Stimulated activated CD4-positive, alpha-beta T cell treated with anti-CD3 and anti-CD28 coated beads, TNF-alpha, amount 100 ng/mL, for 4 hours (primary cell): ENCODE measurements around the gene CCR5AS.
"Not testable (repeated sequence)": the region's sequence is repeated elsewhere in the genome, so short reads cannot be mapped to it uniquely, and the experiment has no call there.

Experiments
- DNase-seq, 3 experiments: peaks; one replicate each; pipeline ENCODE4 v3.0.0-alpha.2; 2020; ENCODE audit warnings: low read depth in 3 of 3

CCR5AS gene

GRCh38 chr3:46429250-46429649 lies 22.4 kb upstream of the CCR5AS start:
- DNase-seq, result no peak

GRCh38 chr3:46427916-46428833 lies 21.3 kb upstream of the CCR5AS start:
- DNase-seq, result no peak

DNA sequence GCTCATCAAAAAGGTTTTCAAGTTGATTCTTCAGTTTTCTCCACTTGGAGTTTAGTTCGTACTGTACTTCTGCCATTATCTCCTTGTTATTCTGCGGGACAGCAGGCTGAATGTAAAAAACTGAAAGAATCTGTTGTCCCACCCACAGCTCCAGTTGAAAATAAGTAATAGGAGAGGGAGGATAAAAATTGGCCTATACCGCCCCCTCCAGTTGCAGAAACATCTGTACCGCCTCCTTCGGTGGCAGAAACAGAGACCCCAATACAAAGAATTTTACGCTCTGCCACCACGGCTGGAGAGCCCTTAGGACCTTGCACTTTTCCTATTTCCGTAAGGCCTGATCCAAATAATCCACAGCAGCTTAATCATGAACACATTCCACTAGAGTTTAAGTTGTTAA lies 20.5 kb upstream of the CCR5AS start:
- DNase-seq, result not testable (repeated sequence)

DNA sequence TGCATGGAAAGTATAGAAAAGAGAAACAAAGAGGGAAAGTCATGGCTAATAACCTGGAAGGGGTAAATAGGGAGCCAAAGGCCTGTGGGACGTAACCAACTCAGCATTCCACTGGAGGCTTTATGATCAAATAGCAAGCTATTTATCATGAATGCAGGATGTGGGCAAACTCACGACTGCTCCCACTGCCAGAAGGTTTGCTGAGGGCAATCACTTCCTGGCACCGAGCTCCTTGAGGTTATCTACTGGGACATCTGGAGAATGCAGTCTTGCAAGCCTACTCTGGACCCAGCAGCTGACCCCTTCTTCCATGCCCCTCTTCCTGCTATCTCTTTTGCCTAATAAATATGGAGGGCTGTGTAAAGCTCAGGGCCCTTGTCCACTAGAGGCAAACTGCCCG lies 19.6 kb upstream of the CCR5AS start:
- not testable (repeated sequence) for DNase-seq

DNA sequence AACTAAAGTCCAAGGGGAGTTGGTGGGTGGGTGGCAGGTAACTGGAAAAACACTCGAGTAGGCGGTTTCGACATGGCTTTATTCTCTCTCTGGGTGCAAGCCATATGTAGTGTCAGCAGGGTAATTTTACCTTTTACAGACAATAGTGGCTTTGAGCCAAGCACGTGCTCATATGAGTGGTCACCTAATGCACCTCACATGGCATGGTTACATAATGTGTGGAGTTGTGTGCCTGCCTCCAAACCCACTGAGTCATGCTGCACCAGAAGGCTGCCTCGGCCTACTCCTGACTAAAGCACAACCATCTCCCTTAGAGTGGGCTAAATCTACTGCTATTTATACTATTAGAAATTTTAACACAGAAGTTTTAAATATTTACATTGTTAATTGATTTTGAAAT lies 16.7 kb upstream of the CCR5AS start:
- DNase-seq, result no peak

GRCh38 chr3:46422617-46423016 lies 15.8 kb upstream of the CCR5AS start:
- no peak for DNase-seq

GRCh38 chr3:46420931-46421330 lies 14.1 kb upstream of the CCR5AS start:
- no peak for DNase-seq

DNA sequence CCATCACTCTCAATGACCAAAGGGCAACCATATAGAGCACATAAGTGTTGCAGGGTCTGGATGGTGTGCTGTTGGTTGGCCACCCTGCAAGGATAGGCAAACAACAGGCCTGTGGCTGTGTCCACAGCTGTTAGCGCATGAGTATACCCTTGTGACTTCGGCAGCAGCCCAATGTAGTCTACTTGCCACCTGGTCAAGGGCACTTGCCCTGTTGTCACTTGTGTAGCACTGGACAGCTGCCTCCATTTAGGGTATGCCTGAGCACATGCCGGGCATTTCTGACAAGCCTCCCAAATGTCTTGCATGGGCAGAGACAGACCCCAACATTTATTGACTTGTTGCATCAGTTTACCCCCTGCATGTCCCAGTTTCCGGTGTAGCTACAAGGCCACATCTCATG lies 12.9 kb upstream of the CCR5AS start:
- no peak for DNase-seq

DNA sequence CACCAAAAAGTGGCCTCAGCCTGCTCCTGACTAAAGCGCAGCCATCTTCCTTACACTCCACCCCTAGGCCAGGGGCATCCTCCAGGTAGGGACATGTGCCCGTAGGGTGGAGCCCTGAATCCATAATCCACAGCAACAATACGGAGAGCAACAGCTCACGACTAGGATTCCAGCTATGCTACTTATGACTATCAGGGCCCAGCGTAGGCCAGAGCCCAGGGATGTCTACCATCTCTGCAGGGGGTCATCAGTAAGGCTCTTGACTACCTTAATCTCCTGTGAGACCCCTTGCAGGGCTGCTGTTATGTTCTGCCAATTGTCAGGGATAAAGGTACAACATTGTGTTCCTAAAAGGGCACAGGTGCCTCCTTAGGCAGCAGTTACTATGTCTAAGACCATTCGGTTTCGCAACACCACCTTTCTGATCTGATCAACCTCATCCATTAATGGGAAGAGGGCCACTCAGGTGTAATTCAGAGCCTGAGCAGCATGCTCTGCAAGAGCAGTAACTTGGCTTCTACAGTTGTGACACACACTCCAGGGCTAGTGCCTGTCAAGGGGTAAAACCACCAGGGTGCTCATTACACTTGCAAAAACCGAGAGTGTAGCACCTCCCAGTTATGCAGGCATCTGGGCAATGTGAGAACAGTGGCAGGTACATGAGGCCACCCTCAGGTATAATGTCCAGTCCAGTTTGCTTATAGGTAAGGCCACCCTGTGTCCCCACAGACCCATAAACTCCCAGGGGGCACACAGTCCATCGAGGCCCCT lies 11.2 kb upstream of the CCR5AS start:
- no peak for DNase-seq

GRCh38 chr3:46416811-46417510 lies 10.1 kb upstream of the CCR5AS start:
- DNase-seq, result no peak

GRCh38 chr3:46416125-46416810 lies 9.4 kb upstream of the CCR5AS start:
- no peak for DNase-seq

GRCh38 chr3:46414739-46415138 lies 7.9 kb upstream of the CCR5AS start:
- no peak for DNase-seq

GRCh38 chr3:46413951-46414350 lies 7.1 kb upstream of the CCR5AS start:
- no peak for DNase-seq

GRCh38 chr3:46412786-46413298 lies 6.0 kb upstream of the CCR5AS start:
- no peak for DNase-seq

DNA sequence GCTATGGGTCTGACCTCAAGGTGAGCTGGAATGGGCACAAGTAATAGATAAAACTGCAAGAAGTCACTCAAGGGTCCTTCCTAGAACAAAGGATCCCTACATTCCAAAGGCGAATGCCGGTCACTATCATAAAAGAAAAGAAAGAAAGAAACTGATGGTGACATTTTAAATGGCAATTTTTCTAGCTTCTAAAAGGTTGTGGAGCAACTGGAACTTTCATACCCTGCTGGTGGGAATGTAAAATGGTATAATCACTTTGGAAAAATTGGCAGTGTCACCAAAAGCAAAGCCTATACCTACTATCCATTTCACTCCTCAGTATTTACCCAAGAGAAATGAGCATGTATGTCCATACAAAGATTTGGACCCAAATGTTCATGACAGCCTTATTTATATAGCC lies 4.4 kb upstream of the CCR5AS start:
- DNase-seq, result no peak

DNA sequence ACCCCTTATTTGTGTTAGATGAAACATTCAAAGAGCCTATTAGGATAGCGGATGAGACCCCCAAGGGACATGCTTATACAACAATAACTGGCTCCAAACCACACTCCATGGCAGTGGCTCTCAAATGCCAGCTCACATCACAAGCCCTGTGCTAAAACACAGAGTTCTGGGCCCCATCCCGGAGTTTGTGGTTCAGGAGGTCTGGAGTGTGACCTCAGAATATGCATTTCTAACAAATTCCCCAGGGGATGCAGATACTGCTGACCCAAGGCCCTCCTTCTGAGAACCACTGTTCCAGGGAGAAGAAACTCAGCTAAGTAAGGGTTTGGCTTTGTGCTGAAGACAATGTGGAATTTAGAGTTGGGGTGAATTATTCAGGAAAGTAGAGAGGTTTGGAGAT lies 3.8 kb upstream of the CCR5AS start:
- DNase-seq, result no peak

GRCh38 chr3:46409739-46410489 lies 3.0 kb upstream of the CCR5AS start:
- no peak for DNase-seq

DNA sequence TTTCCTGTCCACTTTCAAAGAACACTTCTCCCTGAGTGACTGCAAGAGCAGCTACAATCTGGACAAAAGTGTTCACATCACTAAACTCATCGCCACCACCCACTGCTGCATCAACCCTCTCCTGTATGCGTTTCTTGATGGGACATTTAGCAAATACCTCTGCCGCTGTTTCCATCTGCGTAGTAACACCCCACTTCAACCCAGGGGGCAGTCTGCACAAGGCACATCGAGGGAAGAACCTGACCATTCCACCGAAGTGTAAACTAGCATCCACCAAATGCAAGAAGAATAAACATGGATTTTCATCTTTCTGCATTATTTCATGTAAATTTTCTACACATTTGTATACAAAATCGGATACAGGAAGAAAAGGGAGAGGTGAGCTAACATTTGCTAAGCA lies 2.0 kb upstream of the CCR5AS start:
- DNase-seq, result no peak

GRCh38 chr3:46407970-46408369 lies 1.1 kb upstream of the CCR5AS start:
- no peak for DNase-seq

GRCh38 chr3:46406443-46406787 lies 451 bp downstream of the CCR5AS start:
- DNase-seq, result no peak
